ENCODE results near the gene ATP5MC3. TPM values are rescaled to one million over a fixed set of nuclear protein-coding genes. Genes with fewer than 3 reads are reported as not detected.

Gene ATP5MC3
- total RNA-seq, 1 donor from 2014 or later, result 311 TPM

GRCh38 chr2:175156534-175156933 lies 25.0 kb downstream of the ATP5MC3 start:
- H3K4me1 Mint-ChIP-seq (ENCODE audit: unreplicated experiment), result peaks cover 10% of the 10 kb centered on the region
- H3K9me3 Mint-ChIP-seq, result peaks cover 5% of the 10 kb centered on the region
- TF ChIP-seq CTCF (conservative IDR thresholded peaks at IDR 0.05), result no peak
- no peak overlapping the region for H3K4me3 Mint-ChIP-seq
- H3K36me3 Mint-ChIP-seq, result peaks cover 12% of the 10 kb centered on the region
- DNase-seq (ENCODE audit: extremely low spot score, unreplicated experiment), result no peak
- H3K27me3 Mint-ChIP-seq, result no peaks in the 10 kb centered on the region
- no peak overlapping the region for H3K27ac Mint-ChIP-seq

- peaks cover 10% of the 10 kb centered on the region for H3K4me1 Mint-ChIP-seq (ENCODE audit: unreplicated experiment)
- no peak for TF ChIP-seq CTCF (conservative IDR thresholded peaks at IDR 0.05)
- no peaks in the 10 kb centered on the region for H3K9me3 Mint-ChIP-seq
- H3K27me3 Mint-ChIP-seq, result no peaks in the 10 kb centered on the region
- no peak overlapping the region for H3K27ac Mint-ChIP-seq
- H3K36me3 Mint-ChIP-seq, result peaks cover 10% of the 10 kb centered on the region
- no peak overlapping the region for H3K4me3 Mint-ChIP-seq
- no peak for DNase-seq (ENCODE audit: extremely low spot score, unreplicated experiment)
Measured at GRCh38 chr2:175154661-175155082, 26.8 kb downstream of the ATP5MC3 start.

GRCh38 chr2:175152242-175152641 lies 29.3 kb downstream of the ATP5MC3 start:
- no peak for TF ChIP-seq CTCF (conservative IDR thresholded peaks at IDR 0.05)
- peaks cover 16% of the 10 kb centered on the region for H3K36me3 Mint-ChIP-seq
- H3K27ac Mint-ChIP-seq, result no peak overlapping the region
- H3K9me3 Mint-ChIP-seq, result no peaks in the 10 kb centered on the region
- no peak for DNase-seq (ENCODE audit: extremely low spot score, unreplicated experiment)
- peaks cover 10% of the 10 kb centered on the region for H3K4me1 Mint-ChIP-seq (ENCODE audit: unreplicated experiment)
- no peak overlapping the region for H3K4me3 Mint-ChIP-seq
- no peaks in the 10 kb centered on the region for H3K27me3 Mint-ChIP-seq

GRCh38 chr2:175151791-175152190 lies 29.7 kb downstream of the ATP5MC3 start:
- no peak for DNase-seq (ENCODE audit: extremely low spot score, unreplicated experiment)
- no peak overlapping the region for H3K4me3 Mint-ChIP-seq
- no peaks in the 10 kb centered on the region for H3K27me3 Mint-ChIP-seq
- no peaks in the 10 kb centered on the region for H3K9me3 Mint-ChIP-seq
- no peak overlapping the region for H3K27ac Mint-ChIP-seq
- H3K36me3 Mint-ChIP-seq, result peaks cover 16% of the 10 kb centered on the region
- TF ChIP-seq CTCF (conservative IDR thresholded peaks at IDR 0.05), result no peak
- H3K4me1 Mint-ChIP-seq (ENCODE audit: unreplicated experiment), result peaks cover 10% of the 10 kb centered on the region

- H3K4me3 Mint-ChIP-seq, result no peak overlapping the region
- H3K27me3 Mint-ChIP-seq, result no peaks in the 10 kb centered on the region
- no peak for TF ChIP-seq CTCF (conservative IDR thresholded peaks at IDR 0.05)
- no peak for DNase-seq (ENCODE audit: extremely low spot score, unreplicated experiment)
- H3K4me1 Mint-ChIP-seq (ENCODE audit: unreplicated experiment), result peaks cover 5% of the 10 kb centered on the region
- H3K27ac Mint-ChIP-seq, result no peak overlapping the region
- peaks cover 27% of the 10 kb centered on the region for H3K36me3 Mint-ChIP-seq
- no peaks in the 10 kb centered on the region for H3K9me3 Mint-ChIP-seq
Measured at GRCh38 chr2:175147186-175147585, 34.3 kb downstream of the ATP5MC3 start.

GRCh38 chr2:175143678-175144077 lies 37.8 kb downstream of the ATP5MC3 start:
- Mint-ChIP-seq H3K4me1 (ENCODE audit: unreplicated experiment) (no peaks in the 10 kb centered on the region), H3K9me3 (no peaks in the 10 kb centered on the region), H3K36me3 (peaks cover 21% of the 10 kb centered on the region), H3K4me3 (no peak overlapping the region), H3K27ac (no peak overlapping the region), H3K27me3 (no peaks in the 10 kb centered on the region)
- no peak for TF ChIP-seq CTCF (conservative IDR thresholded peaks at IDR 0.05)
- DNase-seq (ENCODE audit: extremely low spot score, unreplicated experiment), result no peak
